ENCODE results near the gene CHST9. TPM values are rescaled to one million over a fixed set of nuclear protein-coding genes. Genes with fewer than 3 reads are reported as not detected.

CHST9 gene
- polyA plus RNA-seq, 3 donors: not detected

DNA sequence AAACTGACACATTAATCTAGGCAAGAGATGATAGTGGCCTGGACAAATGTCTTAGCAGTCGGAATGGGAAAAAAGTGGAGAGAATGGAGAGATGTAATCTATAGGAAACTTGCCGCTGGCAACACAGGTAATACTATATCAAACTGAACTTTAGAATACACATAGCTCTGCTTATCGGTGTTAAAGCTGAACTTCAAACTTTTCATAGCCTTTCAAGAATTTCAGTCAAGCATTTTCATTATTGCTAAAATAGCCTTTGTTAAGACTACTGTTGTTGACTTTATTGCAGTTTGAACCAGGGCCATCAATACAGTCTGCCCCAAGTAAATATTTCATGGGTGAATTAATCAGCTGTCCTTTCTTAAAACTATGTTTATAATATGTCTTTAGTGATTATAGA is 12.9 kb upstream of the CHST9 start:
- no peaks in the 10 kb centered on the region for H3K9me3 ChIP-seq (replicated peaks in 1 of 2; ENCODE audit: control insufficient read depth in 1 of 2, insufficient read depth in 1 of 2, low read length in 2 of 2)
- no CpG with 5 or more reads among the region's 3 CpGs for WGBS (ENCODE audit: insufficient coverage)
- H3K27me3 Mint-ChIP-seq (ENCODE audit: low read depth in 3 of 3): no peaks in the 10 kb centered on the region
- no peak overlapping the region for H3K4me3 ChIP-seq (replicated peaks in 1 of 3; ENCODE audit: low read depth in 2 of 3, low read length in 3 of 3)
- no peaks in the 10 kb centered on the region for H3K4me1 Mint-ChIP-seq
- no peaks in the 10 kb centered on the region for H3K4me1 ChIP-seq (ENCODE audit: control insufficient read depth in 1 of 2, insufficient read depth in 2 of 2, low read length in 2 of 2)
- H3K9me3 Mint-ChIP-seq: peaks cover 0 to 2% (median 0%) of the 10 kb centered on the region in 7 donors
- H3K27ac Mint-ChIP-seq: no peak overlapping the region
- intact Hi-C loops (cut with micrococcal nuclease): no loop called here
- TF ChIP-seq, protein P1, sequence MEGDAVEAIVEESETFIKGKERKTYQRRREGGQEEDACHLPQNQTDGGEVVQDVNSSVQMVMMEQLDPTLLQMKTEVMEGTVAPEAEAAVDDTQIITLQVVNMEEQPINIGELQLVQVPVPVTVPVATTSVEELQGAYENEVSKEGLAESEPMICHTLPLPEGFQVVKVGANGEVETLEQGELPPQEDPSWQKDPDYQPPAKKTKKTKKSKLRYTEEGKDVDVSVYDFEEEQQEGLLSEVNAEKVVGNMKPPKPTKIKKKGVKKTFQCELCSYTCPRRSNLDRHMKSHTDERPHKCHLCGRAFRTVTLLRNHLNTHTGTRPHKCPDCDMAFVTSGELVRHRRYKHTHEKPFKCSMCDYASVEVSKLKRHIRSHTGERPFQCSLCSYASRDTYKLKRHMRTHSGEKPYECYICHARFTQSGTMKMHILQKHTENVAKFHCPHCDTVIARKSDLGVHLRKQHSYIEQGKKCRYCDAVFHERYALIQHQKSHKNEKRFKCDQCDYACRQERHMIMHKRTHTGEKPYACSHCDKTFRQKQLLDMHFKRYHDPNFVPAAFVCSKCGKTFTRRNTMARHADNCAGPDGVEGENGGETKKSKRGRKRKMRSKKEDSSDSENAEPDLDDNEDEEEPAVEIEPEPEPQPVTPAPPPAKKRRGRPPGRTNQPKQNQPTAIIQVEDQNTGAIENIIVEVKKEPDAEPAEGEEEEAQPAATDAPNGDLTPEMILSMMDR (IDR thresholded peaks at IDR 0.05): no peak
- no peak overlapping the region for H3K27ac ChIP-seq (ENCODE audit: low read depth in 1 of 2, low read length in 2 of 2)
- no peak overlapping the region for H3K9ac ChIP-seq (ENCODE audit: insufficient read depth, low read length, poor library complexity, severe bottlenecking)
- no peaks in the 10 kb centered on the region for H3K27me3 ChIP-seq (ENCODE audit: control insufficient read depth in 2 of 2, insufficient read depth in 2 of 2, low read length in 2 of 2)
- no peaks in the 10 kb centered on the region for H4K20me1 ChIP-seq (ENCODE audit: insufficient read depth, low read length)
- H3K36me3 Mint-ChIP-seq: no peaks in the 10 kb centered on the region
- H3K4me2 ChIP-seq (replicated peaks; ENCODE audit: extremely low read depth, low read length, poor library complexity, severe bottlenecking): no peak overlapping the region
- no peaks in the 10 kb centered on the region for H3K79me2 ChIP-seq (ENCODE audit: insufficient read depth, low read length)
- H2AFZ ChIP-seq (ENCODE audit: insufficient read depth, low read depth, low read length, poor library complexity, severe bottlenecking): no peak overlapping the region
- H3K4me3 Mint-ChIP-seq: no peak overlapping the region
- DNase-seq: no peak
- no peaks in the 10 kb centered on the region for H3K36me3 ChIP-seq (replicated peaks in 1 of 2; ENCODE audit: control insufficient read depth in 1 of 2, insufficient read depth in 2 of 2, low read length in 2 of 2)

DNA sequence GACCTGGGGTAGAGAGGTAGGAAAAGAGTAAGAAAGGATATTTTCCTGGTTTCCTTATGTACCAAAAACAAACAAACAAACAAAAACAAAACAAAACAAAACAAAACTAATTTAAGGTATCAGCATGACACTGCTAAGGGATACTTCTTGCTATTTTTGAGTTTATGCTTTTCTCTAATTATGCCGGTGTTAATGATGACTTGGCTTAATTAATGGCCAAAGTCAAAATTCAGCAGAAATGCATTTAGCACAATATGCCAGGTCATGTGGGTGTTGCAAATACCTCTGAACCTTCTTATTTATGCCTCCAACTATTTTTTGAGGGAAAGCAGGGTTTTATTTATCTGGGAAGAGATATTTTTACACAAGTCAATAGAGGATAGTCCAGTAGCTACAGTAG is 3.2 kb upstream of the CHST9 start:
- no peaks in the 10 kb centered on the region for H3K79me2 ChIP-seq (ENCODE audit: insufficient read depth, low read length)
- H3K4me3 Mint-ChIP-seq: no peak overlapping the region
- H3K36me3 ChIP-seq (replicated peaks in 1 of 2; ENCODE audit: control insufficient read depth in 1 of 2, insufficient read depth in 2 of 2, low read length in 2 of 2): no peaks in the 10 kb centered on the region
- peaks cover 0 to 7% of the 10 kb centered on the region in 2 donors for H3K9me3 ChIP-seq (replicated peaks in 1 of 2; ENCODE audit: control insufficient read depth in 1 of 2, insufficient read depth in 1 of 2, low read length in 2 of 2)
- no peak overlapping the region for H3K4me3 ChIP-seq (replicated peaks in 1 of 3; ENCODE audit: low read depth in 2 of 3, low read length in 3 of 3)
- H3K27me3 Mint-ChIP-seq (ENCODE audit: low read depth in 3 of 3): peaks cover 24 to 37% (median 29%) of the 10 kb centered on the region in 3 donors
- WGBS (ENCODE audit: insufficient coverage): no CpG with 5 or more reads among the region's 1 CpG
- H3K9ac ChIP-seq (ENCODE audit: insufficient read depth, low read length, poor library complexity, severe bottlenecking): no peak overlapping the region
- no peak overlapping the region for H3K27ac ChIP-seq (ENCODE audit: low read depth in 1 of 2, low read length in 2 of 2)
- TF ChIP-seq, protein P1 (IDR thresholded peaks at IDR 0.05): no peak
- H3K9me3 Mint-ChIP-seq: peaks cover 0 to 12% (median 4%) of the 10 kb centered on the region in 7 donors
- no peak overlapping the region for H3K27ac Mint-ChIP-seq
- H3K4me1 Mint-ChIP-seq: no peaks in the 10 kb centered on the region
- H3K4me2 ChIP-seq (replicated peaks; ENCODE audit: extremely low read depth, low read length, poor library complexity, severe bottlenecking): no peak overlapping the region
- H3K4me1 ChIP-seq (ENCODE audit: control insufficient read depth in 1 of 2, insufficient read depth in 2 of 2, low read length in 2 of 2): no peaks in the 10 kb centered on the region
- H3K27me3 ChIP-seq (ENCODE audit: control insufficient read depth in 2 of 2, insufficient read depth in 2 of 2, low read length in 2 of 2): peaks cover 26 to 30% of the 10 kb centered on the region in 2 donors
- H2AFZ ChIP-seq (ENCODE audit: insufficient read depth, low read depth, low read length, poor library complexity, severe bottlenecking): no peak overlapping the region
- intact Hi-C loops (cut with micrococcal nuclease): no loop called here
- H3K36me3 Mint-ChIP-seq: peaks cover 0 to 3% of the 10 kb centered on the region in 2 donors
- H4K20me1 ChIP-seq (ENCODE audit: insufficient read depth, low read length): no peaks in the 10 kb centered on the region
- DNase-seq: no peak
